ENCODE data around the gene SUCO. TPM values are rescaled to one million over a fixed set of nuclear protein-coding genes. Genes with fewer than 3 reads are reported as not detected.

Gene SUCO
- total and polyA plus RNA-seq, 2 of the 13 experiments (the other 11 are each of a cell fraction or from before 2014, with no cell fraction given), result 12.6 to 25.5 TPM

- FAIRE-seq, result no peak
- H3K9me3 ChIP-seq (ENCODE audit: low read length), result no peaks in the 10 kb centered on the region
- H3K27me3 ChIP-seq (ENCODE audit: control insufficient read depth in 1 of 2, insufficient read depth in 2 of 2, low read length in 2 of 2), result no peaks in the 10 kb centered on the region
- no peak for ATAC-seq
- H3K36me3 ChIP-seq (replicated peaks in 1 of 2; ENCODE audit: control insufficient read depth in 1 of 2, insufficient read depth in 2 of 2, low read length in 2 of 2), result peaks cover 2 to 41% of the 10 kb centered on the region in 2 experiments; a peak in 3 of 5 replicates
- no peaks in the 10 kb centered on the region for H3K4me1 ChIP-seq (ENCODE audit: insufficient read depth, low read length)
- no peak overlapping the region for H3K27ac ChIP-seq (ENCODE audit: extremely low read length, insufficient read depth, low read length)
- ChIA-PET CTCF (ENCODE audit: low intra/inter-chr PET ratio, low total read pairs) (no interaction called here), POLR2A (no interaction called here)
- intact Hi-C loops (cut with micrococcal nuclease; ENCODE audit: unreplicated experiment), result no loop called here
- no peak overlapping the region for H3K4me3 ChIP-seq (replicated peaks in 1 of 3; ENCODE audit: insufficient read depth in 1 of 3, low read depth in 2 of 3, low read length in 3 of 3)
- H3K79me2 ChIP-seq (ENCODE audit: insufficient read depth, low read length), result no peaks in the 10 kb centered on the region
- in situ Hi-C loops (cut with HindIII; ENCODE audit: extremely low pct_ligation_motif_present, low pct_unique_long_range_greater_than_20kb), result no loop called here
- no peak overlapping the region for H3K4me2 ChIP-seq (ENCODE audit: low read depth, low read length)
- H3K9ac ChIP-seq (ENCODE audit: insufficient read depth, low read depth, low read length), result no peak overlapping the region
- no peaks in the 10 kb centered on the region for H4K20me1 ChIP-seq (ENCODE audit: insufficient read depth, low read length)
- no peak for DNase-seq (ENCODE audit: low spot score)
- BruUV-seq (replicated peaks), result no TSS peak
- no peak overlapping the region for H2AFZ ChIP-seq (ENCODE audit: low read length)
- TF ChIP-seq ZFP90 (CRISPR knock-in tag; IDR thresholded peaks at IDR 0.05; ENCODE audit: borderline replicate concordance) (no peak), ZNF879 (CRISPR knock-in tag; IDR thresholded peaks at IDR 0.05) (no peak), AHDC1 (CRISPR knock-in tag; IDR thresholded peaks at IDR 0.05; ENCODE audit: borderline replicate concordance) (no peak), ZNF550 (CRISPR knock-in tag; IDR thresholded peaks at IDR 0.05; ENCODE audit: borderline replicate concordance) (no peak), FOXM1 (CRISPR knock-in tag; IDR thresholded peaks at IDR 0.05) (no peak), KMT2B (CRISPR knock-in tag; IDR thresholded peaks at IDR 0.05) (no peak), MIER3 (CRISPR knock-in tag; IDR thresholded peaks at IDR 0.05; ENCODE audit: borderline replicate concordance) (no peak), ZNF816 (CRISPR knock-in tag; IDR thresholded peaks at IDR 0.05; ENCODE audit: borderline replicate concordance) (no peak), HES4 (CRISPR knock-in tag; IDR thresholded peaks at IDR 0.05; ENCODE audit: borderline replicate concordance) (no peak), HMGXB4 (CRISPR knock-in tag; IDR thresholded peaks at IDR 0.05; ENCODE audit: borderline replicate concordance in 1 of 2, low read depth in 1 of 2) (no peak), GATAD1 (CRISPR knock-in tag; IDR thresholded peaks at IDR 0.05) (no peak), KLF6 (CRISPR knock-in tag; IDR thresholded peaks at IDR 0.05) (no peak), ZNF44 (CRISPR knock-in tag; IDR thresholded peaks at IDR 0.05) (no peak)
- TF ChIP-seq, protein P1, sequence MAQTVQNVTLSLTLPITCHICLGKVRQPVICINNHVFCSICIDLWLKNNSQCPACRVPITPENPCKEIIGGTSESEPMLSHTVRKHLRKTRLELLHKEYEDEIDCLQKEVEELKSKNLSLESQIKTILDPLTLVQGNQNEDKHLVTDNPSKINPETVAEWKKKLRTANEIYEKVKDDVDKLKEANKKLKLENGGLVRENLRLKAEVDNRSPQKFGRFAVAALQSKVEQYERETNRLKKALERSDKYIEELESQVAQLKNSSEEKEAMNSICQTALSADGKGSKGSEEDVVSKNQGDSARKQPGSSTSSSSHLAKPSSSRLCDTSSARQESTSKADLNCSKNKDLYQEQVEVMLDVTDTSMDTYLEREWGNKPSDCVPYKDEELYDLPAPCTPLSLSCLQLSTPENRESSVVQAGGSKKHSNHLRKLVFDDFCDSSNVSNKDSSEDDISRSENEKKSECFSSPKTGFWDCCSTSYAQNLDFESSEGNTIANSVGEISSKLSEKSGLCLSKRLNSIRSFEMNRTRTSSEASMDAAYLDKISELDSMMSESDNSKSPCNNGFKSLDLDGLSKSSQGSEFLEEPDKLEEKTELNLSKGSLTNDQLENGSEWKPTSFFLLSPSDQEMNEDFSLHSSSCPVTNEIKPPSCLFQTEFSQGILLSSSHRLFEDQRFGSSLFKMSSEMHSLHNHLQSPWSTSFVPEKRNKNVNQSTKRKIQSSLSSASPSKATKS (CRISPR knock-in tag; IDR thresholded peaks at IDR 0.05), result no peak
- TF ChIP-seq, protein P2, sequence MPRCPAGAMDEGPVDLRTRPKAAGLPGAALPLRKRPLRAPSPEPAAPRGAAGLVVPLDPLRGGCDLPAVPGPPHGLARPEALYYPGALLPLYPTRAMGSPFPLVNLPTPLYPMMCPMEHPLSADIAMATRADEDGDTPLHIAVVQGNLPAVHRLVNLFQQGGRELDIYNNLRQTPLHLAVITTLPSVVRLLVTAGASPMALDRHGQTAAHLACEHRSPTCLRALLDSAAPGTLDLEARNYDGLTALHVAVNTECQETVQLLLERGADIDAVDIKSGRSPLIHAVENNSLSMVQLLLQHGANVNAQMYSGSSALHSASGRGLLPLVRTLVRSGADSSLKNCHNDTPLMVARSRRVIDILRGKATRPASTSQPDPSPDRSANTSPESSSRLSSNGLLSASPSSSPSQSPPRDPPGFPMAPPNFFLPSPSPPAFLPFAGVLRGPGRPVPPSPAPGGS (CRISPR knock-in tag; IDR thresholded peaks at IDR 0.05), result no peak
Measured at GRCh38 chr1:172585861-172586260, 52.9 kb downstream of the SUCO start.

Data from HepG2 (cell line).